H1 (cell line): Measurements from ENCODE around the gene CIPC. TPM values are rescaled to one million over a fixed set of nuclear protein-coding genes. Genes with fewer than 3 reads are reported as not detected.

Experiments
- CTCF ChIA-PET: fragments of 300-600 bp; sonication (Branson Sonifier 250); formaldehyde crosslinking; loops from one replicate; lab custom pipeline; 2021; ENCODE audit not compliant: partially characterized antibody; lab: Charles Lee
- POLR2A ChIA-PET: fragments of 300-600 bp; sonication (Branson Sonifier 250); formaldehyde crosslinking; loops from one replicate; lab custom pipeline; 2021; ENCODE audit warnings: inconsistent platforms; ENCODE audit not compliant: partially characterized antibody; lab: Charles Lee
- DNase-seq, 2 experiments: peaks; one replicate each; pipeline versions ENCODE4 v3.0.0 to v3.0.0-alpha.2; 2010 to 2022; ENCODE audit warnings: low spot score in 2 of 2, low read depth in 1 of 2, mixed read lengths in 1 of 2
- FAIRE-seq: peaks from 2 replicates; lab custom pipeline; 2011; peaks lifted over from hg19 to GRCh38; lab: Jason Lieb, UNC
- H2AFZ ChIP-seq: 2 replicates; pipeline ENCODE4 v1.8.1; 2012; ENCODE audit warnings: low read length, inconsistent platforms
- H2AK5ac ChIP-seq: 2 replicates; pipeline ENCODE4 v1.6.1; 2013; ENCODE audit warnings: low read depth, low read length
- H2BK120ac ChIP-seq: replicated peaks from 2 replicates; pipeline ENCODE3; 2013; ENCODE audit warnings: low read depth, low read length, inconsistent platforms
- H2BK12ac ChIP-seq: 2 replicates; pipeline ENCODE4 v1.6.1; 2013; ENCODE audit warnings: low read depth, low read length
- H2BK15ac ChIP-seq: 2 replicates; pipeline ENCODE4 v1.6.1; 2013; ENCODE audit warnings: low read length
- H2BK20ac ChIP-seq: 2 replicates; pipeline ENCODE4 v1.6.1; 2013; ENCODE audit warnings: low read length
- H2BK5ac ChIP-seq: 2 replicates; pipeline ENCODE4 v1.6.1; 2013; ENCODE audit warnings: low read depth, low read length
- H3K14ac ChIP-seq: 2 replicates; pipeline ENCODE4 v1.6.1; 2013; ENCODE audit warnings: inconsistent platforms; ENCODE audit not compliant: insufficient read length
- H3K18ac ChIP-seq: 2 replicates; pipeline ENCODE4 v1.6.1; 2013; ENCODE audit warnings: low read length; ENCODE audit errors: extremely low read depth
- H3K23ac ChIP-seq: 2 replicates; pipeline ENCODE4 v1.6.1; 2013; ENCODE audit warnings: inconsistent platforms; ENCODE audit not compliant: insufficient read length
- H3K23me2 ChIP-seq: 2 replicates; pipeline ENCODE4 v1.6.1; 2013; ENCODE audit warnings: low read depth, low read length
- H3K27ac ChIP-seq: 2 replicates; pipeline ENCODE4 v1.6.1; 2011; ENCODE audit warnings: low read depth, low read length, inconsistent platforms
- H3K27me3 ChIP-seq, 4 experiments: replicated peaks in 1 of 4; 1 replicate in 1 of 4; 2 replicates in 3 of 4; pipeline versions ENCODE4 v1.6.1 to v1.8.1; 2011 to 2013; ENCODE audit warnings: low read length in 3 of 4, mild to moderate bottlenecking in 3 of 4, inconsistent platforms in 2 of 4, mixed read lengths in 2 of 4, moderate library complexity in 1 of 4; ENCODE audit not compliant: control insufficient read depth in 3 of 4, insufficient read depth in 3 of 4; ENCODE audit errors: extremely low read depth in 1 of 4
- H3K36me3 ChIP-seq, 4 experiments: 2 replicates each; pipeline versions ENCODE4 v1.6.1 to v1.8.1; 2011 to 2013; ENCODE audit warnings: mild to moderate bottlenecking in 4 of 4, low read length in 3 of 4, moderate library complexity in 2 of 4, control low read depth in 1 of 4, inconsistent platforms in 1 of 4; ENCODE audit not compliant: insufficient read depth in 4 of 4, control insufficient read depth in 2 of 4
- H3K4ac ChIP-seq: replicated peaks from 2 replicates; pipeline ENCODE3; 2013; ENCODE audit warnings: low read length, low read depth, mixed read lengths, inconsistent platforms; ENCODE audit not compliant: insufficient read length
- H3K4me1 ChIP-seq, 4 experiments: replicated peaks in 1 of 4; 1 replicate in 1 of 4; 2 replicates in 3 of 4; pipeline versions ENCODE4 v1.6.1 to v1.8.1; 2011 to 2013; ENCODE audit warnings: low read length in 3 of 4, inconsistent platforms in 2 of 4, mixed read lengths in 1 of 4; ENCODE audit not compliant: insufficient read depth in 4 of 4, control insufficient read depth in 3 of 4
- H3K4me2 ChIP-seq, 2 experiments: 2 replicates each; pipeline versions ENCODE4 v1.6.1 to v1.8.1; 2011 to 2013; ENCODE audit warnings: low read depth in 2 of 2, low read length in 2 of 2, control low read depth in 1 of 2, inconsistent platforms in 1 of 2, mild to moderate bottlenecking in 1 of 2; ENCODE audit not compliant: insufficient read depth in 1 of 2
- H3K4me3 ChIP-seq, 4 experiments: fragments of 200-600, 300-600 bp in 1 of 4; sonication (generic), shearing (Covaris generic), sonication (Bioruptor Twin) in 1 of 4; 2 replicates each; pipeline versions ENCODE4 v1.5.1 to v1.8.1; 2011 to 2016; ENCODE audit warnings: low read length in 4 of 4, low read depth in 3 of 4, control low read depth in 2 of 4, inconsistent platforms in 2 of 4, mild to moderate bottlenecking in 2 of 4, mixed read lengths in 1 of 4, moderate library complexity in 1 of 4; ENCODE audit not compliant: insufficient read depth in 2 of 4; ENCODE audit errors: extremely low read depth in 1 of 4
- H3K56ac ChIP-seq: replicated peaks from 2 replicates; pipeline ENCODE3; 2013; ENCODE audit warnings: low read depth, mild to moderate bottlenecking, mixed read lengths, low read length, inconsistent platforms; ENCODE audit not compliant: insufficient read length
- H3K79me1 ChIP-seq: 2 replicates; pipeline ENCODE4 v1.6.1; 2013; ENCODE audit warnings: low read depth, low read length, control low read depth
- H3K79me2 ChIP-seq, 2 experiments: 2 replicates each; pipeline versions ENCODE4 v1.6.1 to v1.8.1; 2012 to 2013; ENCODE audit warnings: low read length in 2 of 2, mild to moderate bottlenecking in 2 of 2, inconsistent platforms in 1 of 2; ENCODE audit not compliant: insufficient read depth in 2 of 2, control insufficient read depth in 1 of 2
- H3K9ac ChIP-seq, 4 experiments: replicated peaks in 1 of 4; 1 replicate in 1 of 4; 2 replicates in 3 of 4; pipeline versions ENCODE4 v1.6.1 to v1.8.1; 2011 to 2013; ENCODE audit warnings: low read depth in 3 of 4, low read length in 3 of 4, control low read depth in 2 of 4, mild to moderate bottlenecking in 2 of 4, moderate library complexity in 2 of 4, inconsistent platforms in 1 of 4; ENCODE audit errors: extremely low read depth in 1 of 4
- H3K9me3 ChIP-seq, 2 experiments: 2 replicates each; pipeline versions ENCODE4 v1.6.1 to v1.8.1; 2012 to 2013; ENCODE audit warnings: mild to moderate bottlenecking in 2 of 2, moderate library complexity in 2 of 2, control low read depth in 1 of 2, inconsistent platforms in 1 of 2, low read depth in 1 of 2, low read length in 1 of 2, mixed read lengths in 1 of 2; ENCODE audit not compliant: insufficient read depth in 2 of 2
- H4K20me1 ChIP-seq, 2 experiments: replicated peaks in 1 of 2; 2 replicates each; pipeline versions ENCODE3 to v1.8.1; 2011 to 2013; ENCODE audit warnings: inconsistent platforms in 2 of 2, low read length in 2 of 2, mild to moderate bottlenecking in 1 of 2; ENCODE audit not compliant: insufficient read depth in 2 of 2, control insufficient read depth in 1 of 2
- H4K5ac ChIP-seq: 2 replicates; pipeline ENCODE4 v1.6.1; 2013; ENCODE audit warnings: low read length, low read depth, mixed read lengths, inconsistent platforms; ENCODE audit not compliant: insufficient read length
- H4K8ac ChIP-seq: 2 replicates; pipeline ENCODE4 v1.8.0; 2013; ENCODE audit warnings: mild to moderate bottlenecking, moderate library complexity, low read length, inconsistent platforms; ENCODE audit not compliant: insufficient read depth; ENCODE audit errors: extremely low read depth
- H4K91ac ChIP-seq: replicated peaks from 2 replicates; pipeline ENCODE3; 2013; ENCODE audit warnings: low read length, mixed read lengths, inconsistent platforms; ENCODE audit not compliant: insufficient read length
- CTBP2 ChIP-seq: IDR thresholded peaks from 2 replicates; pipeline ENCODE4 v1.7.0; 2011; ENCODE audit warnings: borderline replicate concordance, mild to moderate bottlenecking, moderate library complexity, mixed read lengths, low read length; ENCODE audit not compliant: insufficient read depth, insufficient read length
- EGR1 ChIP-seq: IDR thresholded peaks from 2 replicates; pipeline ENCODE4 v1.6.1; 2011; ENCODE audit warnings: low read depth, low read length, borderline replicate concordance
- PHF8 ChIP-seq: fragments of 200-600 bp; sonication (generic); conservative IDR thresholded peaks from 2 replicates; pipeline ENCODE4 v1.7.1; 2012; ENCODE audit warnings: low read depth, mild to moderate bottlenecking, inconsistent platforms, low read length, moderate library complexity
- RBBP5 ChIP-seq: IDR thresholded peaks from 2 replicates; pipeline ENCODE4 v1.7.1; 2012; ENCODE audit warnings: low read depth, mild to moderate bottlenecking, inconsistent platforms, low read length, moderate library complexity, borderline replicate concordance
- TAF7 ChIP-seq: optimal IDR thresholded peaks from 2 replicates; pipeline ENCODE3; 2011; ENCODE audit warnings: low read depth, mild to moderate bottlenecking, inconsistent platforms, low read length, moderate library complexity, borderline replicate concordance
- WGBS, 2 experiments: shearing (Covaris generic) in 1 of 2; methylation state at CpG; one replicate each; pipeline versions ENCODE4 v1.1.6 to v1.1.7; 2013 to 2015; ENCODE audit warnings: low lambda C conversion rate in 2 of 2, mixed read lengths in 2 of 2, inconsistent platforms in 1 of 2, low coverage in 1 of 2, missing lambda C conversion rate in 1 of 2; ENCODE audit not compliant: insufficient replicate concordance in 2 of 2, insufficient coverage in 1 of 2, insufficient read length in 1 of 2; ENCODE audit errors: extremely low coverage in 1 of 2, missing lambda C conversion rate in 1 of 2; 5-methylcytosine and 5-hydroxymethylcytosine counted together
- polyA plus RNA-seq, 7 experiments: library from polyadenylated mRNA; depleted of rRNA in 3 of 7; stranded (reverse) in 5 of 7; unstranded in 2 of 7; fragments of >200 nt in 5 of 7; fragments of 200-250 nt in 2 of 7; gene quantifications; 1 replicate in 5 of 7; 2 replicates in 1 of 7; 4 replicates in 1 of 7; pipeline versions ENCODE4 v1.2.1 to v1.2.3, GENCODE V29; 2011 to 2013; ENCODE audit warnings: missing spikeins in 2 of 7, mixed read lengths in 2 of 7
- total RNA-seq: library from RNA; stranded (reverse); fragmentation: NEBNext Ultra II Directional; extraction: Animal tissue kit (Norgen Biotek cat#: 25700); gene quantifications from 2 replicates; pipeline ENCODE4 v1.2.1, GENCODE V29; 2021

The CIPC gene
- total and polyA plus RNA-seq, 2 of the 8 experiments (the other 6 are each of a cell fraction or from before 2014, with no cell fraction given) = 13.9 to 32.7 TPM

GRCh38 chr14:77141214-77142004, 43.4 kb downstream of the CIPC start, which contains the start of gene ZDHHC22:
TSS of gene ZDHHC22 (minus strand) at chr14:77141791. CDS start at chr14:77139738, 2,053 bp downstream.
- Histone ChIP-seq H4K8ac (peak within 1 kb of the TSS; percentile 35), H3K23ac (no peak within 1 kb of the TSS), H3K79me1 (no peaks in the 10 kb centered on the region), H4K91ac (peak within 1 kb of the TSS; percentile 20), H2BK12ac (no peak within 1 kb of the TSS; the same call in 1 of the 2 replicates), H3K9me3 (no peaks in the 10 kb centered on the region), H2BK5ac (peak within 1 kb of the TSS; percentile 32; the same call in 1 of the 2 replicates), H3K23me2 (peaks cover 20% of the 10 kb centered on the region), H3K14ac (no peak within 1 kb of the TSS), H3K4ac (no peak within 1 kb of the TSS), H2BK120ac (peak within 1 kb of the TSS; percentile 21), H3K27ac (no peak within 1 kb of the TSS), H2AK5ac (peak within 1 kb of the TSS; percentile 27; the same call in 1 of the 2 replicates), H3K4me3 (peak within 1 kb of the TSS; percentile 69 to 79 (median 78)), H2AFZ (0 out of 2 replicates have a peak within 1 kb of the TSS, but pooled peaks have one; percentile 43), H2BK15ac (no peak within 1 kb of the TSS), H3K36me3 (peaks cover 0 to 17% (median 2%) of the 10 kb centered on the region in 4 experiments; a peak in 4 of 8 replicates), H3K9ac (peak within 1 kb of the TSS; percentile 30 to 68 (median 44); a peak in 6 of 7 replicates), H3K4me1 (peaks cover 12 to 47% (median 28%) of the 10 kb centered on the region in 4 experiments), H2BK20ac (no peak within 1 kb of the TSS; the same call in 1 of the 2 replicates), H3K18ac (peak within 1 kb of the TSS; percentile 91), H3K56ac (peak within 1 kb of the TSS; percentile 11), H4K5ac (peak within 1 kb of the TSS; percentile 77), H3K79me2 (peaks cover 0 to 8% of the 10 kb centered on the region in 2 experiments; a peak in 1 of 4 replicates), H3K4me2 (peak within 1 kb of the TSS; percentile 100), H3K27me3 (peaks cover 0 to 4% (median 2%) of the 10 kb centered on the region in 4 experiments; a peak in 3 of 7 replicates), H4K20me1 (peaks cover 3 to 5% of the 10 kb centered on the region in 2 experiments)
- 1% methylated on average over 52 of the region's 77 CpGs; no CpG with 5 or more reads in 1 of the 2 experiments for WGBS, 2 experiments
- POLR2A ChIA-PET = interaction anchor here (1.0 to 2.2 kb wide), 6 partner anchors 17 to 221 kb away, joined by 3 to 8 read pairs (median 4); partner anchors contain the start of gene CIPC
- FAIRE-seq (no peak), DNase-seq (peak in 1 of 2 experiments; percentile 91)
- CTCF ChIA-PET = interaction anchor here (0.6 to 52.5 kb wide), 23 partner anchors 11 to 228 kb away, joined by 3 to 1490 read pairs (median 6); partner anchors contain the start of gene CIPC
- TF ChIP-seq PHF8 = peak; percentile 37; the same call in 1 of the 2 replicates
- TF ChIP-seq TAF7 = no peak
- TF ChIP-seq EGR1 = no peak
- peak; percentile 76; the same call in 1 of the 2 replicates for TF ChIP-seq RBBP5
- TF ChIP-seq CTBP2 = no peak
